DMS 273 (cell line): Measurements from ENCODE around the gene PUM2.

Experiments
- DNase-seq: peaks from one replicate; lab custom pipeline; 2025; ENCODE audit not compliant: unreplicated experiment; lab: John Stamatoyannopoulos, UW

Gene PUM2

DNA sequence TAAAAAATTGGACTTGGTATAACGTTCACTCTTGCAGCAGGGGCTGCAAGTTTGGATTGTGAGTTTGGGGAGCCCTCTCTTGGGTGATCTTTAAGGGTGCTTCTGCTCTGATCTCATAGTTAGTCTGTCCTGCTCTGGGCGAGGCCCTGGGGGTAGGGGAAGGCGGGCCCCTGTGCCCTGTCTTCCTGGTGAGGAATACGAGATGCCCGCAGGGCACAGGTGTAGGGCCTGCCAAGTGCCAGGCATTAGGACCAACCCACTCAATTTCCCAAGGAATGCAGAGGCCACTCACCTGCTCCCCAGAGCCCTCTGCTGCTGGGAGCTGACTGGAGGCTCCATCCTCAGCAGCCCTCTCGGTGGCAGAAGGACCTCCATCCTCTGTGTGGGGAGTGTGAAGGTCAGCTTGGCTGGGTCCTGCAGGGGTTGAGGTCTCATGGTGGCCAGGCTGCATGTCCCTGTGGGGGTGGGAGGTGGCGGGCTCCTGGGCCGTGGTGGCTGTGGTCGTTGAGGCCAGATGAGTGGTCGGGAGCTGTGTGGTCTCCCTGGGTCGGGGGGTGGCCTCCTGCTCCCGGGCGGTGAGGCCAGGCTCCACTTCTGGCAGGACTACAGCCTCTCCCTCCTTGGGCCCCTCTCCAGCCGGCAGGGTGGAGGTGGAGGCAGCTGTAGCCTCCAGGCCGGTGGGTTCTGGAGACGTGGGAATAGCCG is 147.0 kb downstream of the PUM2 start:
- DNase-seq: no peak

DNA sequence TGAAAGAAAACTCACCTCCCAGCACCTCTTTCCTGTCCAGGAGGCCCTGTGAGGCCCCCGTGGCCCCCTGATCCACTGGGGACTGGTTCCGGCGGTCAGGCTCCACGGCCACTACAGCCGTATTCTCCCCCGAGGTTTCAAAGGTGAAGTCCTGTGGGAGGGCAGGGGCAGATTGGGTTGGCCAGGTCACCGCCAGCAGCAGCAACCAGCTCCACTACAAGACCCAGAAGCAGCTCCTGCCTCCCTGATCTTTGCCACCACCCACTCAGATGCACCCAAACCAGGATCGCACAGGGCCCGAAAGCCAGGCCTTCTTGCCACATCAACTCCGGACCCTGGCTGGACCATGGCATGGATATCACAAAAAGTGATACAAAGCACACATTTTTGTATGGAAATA is 147.6 kb downstream of the PUM2 start:
- DNase-seq: no peak

DNA sequence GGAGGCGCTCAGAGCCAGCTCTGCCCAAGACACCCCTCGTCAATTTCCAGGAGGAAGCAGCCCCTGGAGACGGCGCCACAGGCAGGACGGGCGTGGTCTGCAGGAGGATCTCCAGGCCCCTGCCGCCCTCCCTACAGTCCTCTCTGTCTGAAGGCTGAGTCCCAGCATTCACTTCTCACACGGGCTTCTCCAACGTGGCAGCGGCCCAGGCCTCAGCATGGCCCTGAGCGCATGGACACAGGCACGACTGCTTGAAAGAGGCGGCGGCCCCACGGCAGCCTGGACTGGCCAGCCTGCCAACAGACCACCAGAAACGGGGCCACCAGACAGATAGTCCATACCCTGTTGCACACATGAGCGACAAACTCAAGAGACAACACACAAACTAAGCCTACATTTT is 149.0 kb downstream of the PUM2 start:
- DNase-seq: no peak

DNA sequence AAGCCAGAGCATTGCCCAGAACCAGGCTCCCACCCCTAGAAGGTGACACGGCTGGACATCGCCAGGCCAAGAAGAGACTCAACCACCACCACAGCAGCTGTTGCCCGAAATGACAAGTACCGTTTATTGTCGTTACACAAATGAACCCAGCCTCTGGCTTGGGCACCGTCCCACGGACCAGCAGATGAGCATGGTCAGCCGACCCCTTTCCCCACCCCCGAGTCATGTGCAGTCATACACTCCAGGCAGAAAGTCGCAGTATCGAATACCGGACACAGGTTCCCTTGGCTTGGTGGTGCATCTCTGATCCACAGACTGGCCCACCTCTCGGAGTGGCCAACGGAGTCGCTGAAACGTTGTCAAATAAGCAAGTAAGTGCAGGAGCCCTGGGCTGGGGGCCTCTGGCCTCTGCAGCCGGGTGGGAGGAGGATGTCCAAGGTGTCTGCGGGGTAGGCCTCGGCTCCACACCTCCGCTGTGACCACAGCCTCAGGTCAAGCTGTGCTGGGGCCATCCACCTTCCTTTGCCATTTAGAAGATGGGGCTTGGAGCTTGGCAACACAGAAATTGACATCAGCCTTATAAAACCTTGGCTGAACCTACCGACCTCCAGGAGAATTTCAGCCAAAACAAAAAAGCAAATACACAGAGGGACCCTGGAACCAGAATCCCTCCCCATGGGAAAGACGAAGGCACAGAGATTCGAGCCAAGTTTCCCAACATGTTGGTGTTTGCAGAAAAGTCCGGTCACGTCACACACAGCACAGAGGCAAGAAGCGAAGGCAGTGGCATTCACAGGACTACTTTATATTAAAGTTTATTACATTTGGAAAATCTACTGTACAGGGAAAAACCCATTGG is 149.7 kb downstream of the PUM2 start:
- DNase-seq: no peak

DNA sequence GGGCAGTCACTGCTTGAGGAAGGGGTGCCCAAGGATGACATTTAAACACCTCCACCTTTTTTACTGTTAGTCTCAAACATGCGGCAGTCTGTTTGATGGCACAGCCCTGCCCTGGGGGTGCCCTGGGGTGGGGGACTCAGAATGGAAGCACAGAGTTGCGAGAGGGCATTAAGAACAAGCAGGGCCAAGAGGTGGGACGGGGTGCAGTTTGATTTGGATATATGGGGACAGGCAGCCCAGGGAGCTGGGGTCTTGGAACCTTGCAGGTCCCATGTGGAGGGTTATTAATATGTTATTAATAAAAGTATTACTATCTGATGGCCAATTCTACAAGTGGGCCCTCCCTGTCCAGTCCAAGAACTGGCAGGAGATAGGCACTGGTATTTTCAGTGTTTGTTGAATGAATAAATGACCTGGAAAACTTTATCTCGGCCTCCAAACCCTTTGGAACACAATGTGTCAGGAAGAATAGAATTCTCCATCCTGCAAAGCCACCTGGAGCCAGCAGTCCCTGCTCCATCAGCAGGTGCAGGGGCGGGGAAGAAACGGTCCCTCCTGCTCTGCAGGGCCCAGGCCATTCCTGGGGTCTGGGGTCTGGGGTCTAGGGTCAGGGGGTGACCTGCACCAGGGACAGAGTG is 150.9 kb downstream of the PUM2 start:
- DNase-seq: no peak

DNA sequence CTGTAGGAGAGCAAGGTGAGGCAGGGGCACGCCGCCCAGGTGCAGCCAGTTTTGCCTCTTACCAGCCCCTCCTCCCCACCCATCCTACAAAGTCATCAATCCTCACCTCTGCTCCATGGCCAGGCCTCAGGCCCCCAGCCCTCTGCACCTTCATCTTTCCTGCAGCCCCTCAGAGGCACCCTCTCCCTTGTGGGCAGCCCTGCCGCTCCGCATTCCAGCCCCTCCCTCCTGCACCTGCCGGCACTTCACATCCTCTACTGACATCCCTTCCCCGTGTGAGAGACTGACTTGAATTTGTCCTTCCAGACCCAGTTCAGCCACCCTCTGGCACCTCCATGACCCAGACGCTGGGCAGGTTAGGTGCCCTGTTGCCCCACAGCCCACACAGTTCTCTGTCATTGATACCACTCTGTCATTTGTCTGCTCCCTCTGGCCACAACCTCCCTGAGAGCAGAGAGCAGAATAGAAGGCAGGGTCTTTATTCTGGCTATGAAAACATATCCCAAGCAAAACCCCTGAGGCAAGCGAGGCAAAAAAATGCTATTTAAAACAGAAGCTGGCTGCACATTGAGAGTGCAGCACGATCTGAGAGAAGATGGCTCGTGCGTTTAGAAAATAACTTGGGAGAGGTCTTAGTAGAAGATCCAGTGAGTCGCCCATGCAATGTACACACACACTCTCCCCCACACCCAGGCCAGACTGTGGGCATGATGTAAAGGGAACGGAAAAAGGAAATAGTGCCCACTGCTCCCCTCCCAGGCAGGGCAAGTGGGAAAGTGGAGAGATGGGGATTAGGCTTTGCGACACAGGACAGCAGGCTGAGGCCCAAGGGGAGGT is 151.6 kb downstream of the PUM2 start:
- no peak for DNase-seq
